Measurements from ENCODE around the gene AUNIP. TPM values are rescaled to one million over a fixed set of nuclear protein-coding genes. Genes with fewer than 3 reads are reported as not detected.
"Not testable (repeated sequence)": the region's sequence is repeated elsewhere in the genome, so short reads cannot be mapped to it uniquely, and the experiment has no call there.

Gene AUNIP
- total RNA-seq, 1 donor from 2014 or later = 0.70 TPM

GRCh38 chr1:25867210-25867991 lies 8.1 kb upstream of the AUNIP start:
- DNase-seq (ENCODE audit: low read depth) = no peak

- no peak for DNase-seq (ENCODE audit: low read depth)
Measured at GRCh38 chr1:25866288-25866687, 7.0 kb upstream of the AUNIP start.

- no peak for DNase-seq (ENCODE audit: low read depth)
Measured at GRCh38 chr1:25864434-25864833, 5.2 kb upstream of the AUNIP start.

GRCh38 chr1:25863486-25864262 lies 4.4 kb upstream of the AUNIP start:
- no peak for DNase-seq (ENCODE audit: low read depth)

GRCh38 chr1:25862785-25863485 lies 3.7 kb upstream of the AUNIP start:
- no peak for DNase-seq (ENCODE audit: low read depth)

- DNase-seq (ENCODE audit: low read depth) = no peak
Measured at GRCh38 chr1:25861316-25862286, 2.3 kb upstream of the AUNIP start.

GRCh38 chr1:25858494-25858893 lies 763 bp downstream of the AUNIP start:
- DNase-seq (ENCODE audit: low read depth) = no peak

- no peak for DNase-seq (ENCODE audit: low read depth)
Measured at GRCh38 chr1:25856856-25857255, 2.4 kb downstream of the AUNIP start.

GRCh38 chr1:25854554-25854953 lies 4.7 kb downstream of the AUNIP start:
- DNase-seq (ENCODE audit: low read depth) = peak; percentile 65

- peak; percentile 31 for DNase-seq (ENCODE audit: low read depth)
Measured at GRCh38 chr1:25848531-25848930, 10.7 kb downstream of the AUNIP start.

- no peak for DNase-seq (ENCODE audit: low read depth)
Measured at GRCh38 chr1:25847929-25848328, 11.3 kb downstream of the AUNIP start.

GRCh38 chr1:25845664-25846063 lies 13.6 kb downstream of the AUNIP start:
- DNase-seq (ENCODE audit: low read depth) = no peak

GRCh38 chr1:25844536-25845337 lies 14.5 kb downstream of the AUNIP start:
- no peak for DNase-seq (ENCODE audit: low read depth)

GRCh38 chr1:25843483-25843882 lies 15.8 kb downstream of the AUNIP start:
- no peak for DNase-seq (ENCODE audit: low read depth)

GRCh38 chr1:25839808-25840207 lies 19.4 kb downstream of the AUNIP start:
- DNase-seq (ENCODE audit: low read depth) = not testable (repeated sequence)

- no peak for DNase-seq (ENCODE audit: low read depth)
Measured at GRCh38 chr1:25837262-25837875, 21.9 kb downstream of the AUNIP start.

GRCh38 chr1:25836695-25837094 lies 22.6 kb downstream of the AUNIP start:
- DNase-seq (ENCODE audit: low read depth) = no peak

GRCh38 chr1:25834894-25835293 lies 24.4 kb downstream of the AUNIP start:
- DNase-seq (ENCODE audit: low read depth) = no peak

- DNase-seq (ENCODE audit: low read depth) = no peak
Measured at GRCh38 chr1:25833158-25833557, 26.1 kb downstream of the AUNIP start.

Data from myocyte (in vitro differentiated cells).